Esophagus squamous epithelium (tissue), 5 donors: ENCODE measurements around the gene EIF1B. TPM values are rescaled to one million over a fixed set of nuclear protein-coding genes. Genes with fewer than 3 reads are reported as not detected.

ENCODE experiments used
- DNase-seq: peaks from one replicate; lab custom pipeline; 2025; lab: John Stamatoyannopoulos, UW
- H3K27ac ChIP-seq, 4 donors: fragments of 200-600 bp; sonication (generic); one replicate each; pipeline ENCODE4 v1.5.1; 2016 to 2019; ENCODE audit warnings: mild to moderate bottlenecking in 1 of 4
- H3K27me3 ChIP-seq, 4 donors: fragments of 200-600 bp; sonication (generic); 1 replicate in 3 of 4; 2 replicates in 1 of 4; pipeline versions ENCODE4 v1.5.1 to v1.6.0; 2017 to 2021; ENCODE audit warnings: antibody characterized with exemption in 1 of 4
- H3K36me3 ChIP-seq, 3 donors: fragments of 200-600 bp; sonication (generic); one replicate each; pipeline ENCODE4 v1.5.1; 2016 to 2019
- H3K4me1 ChIP-seq, 3 donors: fragments of 200-600 bp; sonication (generic); one replicate each; pipeline ENCODE4 v1.5.1; 2017 to 2019
- H3K4me3 ChIP-seq, 4 donors: fragments of 200-600 bp; sonication (generic); 1 replicate in 3 of 4; 2 replicates in 1 of 4; pipeline ENCODE4 v1.5.1; 2016 to 2019; ENCODE audit warnings: mild to moderate bottlenecking in 2 of 4, moderate library complexity in 1 of 4
- H3K9me3 ChIP-seq, 3 donors: fragments of 200-600 bp; sonication (generic); one replicate each; pipeline ENCODE4 v1.5.1; 2016 to 2019
- POLR2A ChIP-seq, 4 donors: fragments of 450-650 bp; IDR thresholded peaks; one replicate each; pipeline ENCODE4 v1.6.1; 2017; ENCODE audit warnings: antibody characterized with exemption in 4 of 4, mild to moderate bottlenecking in 4 of 4, moderate library complexity in 3 of 4
- WGBS, 2 donors: methylation state at CpG; one replicate each; pipeline ENCODE4 v1.1.5; 2018; 5-methylcytosine and 5-hydroxymethylcytosine counted together
- intact Hi-C: fragments of 100-400 bp; cut with DNase I; formaldehyde crosslinking; loops from one replicate; pipeline ENCODE4 v1.15.0; 2022
- total RNA-seq, 4 donors: library from RNA; depleted of rRNA; stranded (reverse); fragments of >200 nt; gene quantifications; one replicate each; pipeline ENCODE4 v1.1.0, GENCODE V29; 2016
- TF ChIP-seq, protein P1 (sequence below), 6 experiments: fragments of 450-650 bp in 4 of 6; fragments of 200-600 bp in 2 of 6; sonication (generic) in 2 of 6; IDR thresholded peaks; one replicate each; pipeline ENCODE4 v1.5.1; 2016 to 2019; ENCODE audit warnings: antibody characterized with exemption in 6 of 6, mild to moderate bottlenecking in 4 of 6, moderate library complexity in 4 of 6
- donor health status: DM: yes; HTN: yes; CAD: no.

Gene EIF1B
- total RNA-seq, 4 donors from 2014 or later: 6.7 to 22.1 (median 9.3) TPM

DNA sequence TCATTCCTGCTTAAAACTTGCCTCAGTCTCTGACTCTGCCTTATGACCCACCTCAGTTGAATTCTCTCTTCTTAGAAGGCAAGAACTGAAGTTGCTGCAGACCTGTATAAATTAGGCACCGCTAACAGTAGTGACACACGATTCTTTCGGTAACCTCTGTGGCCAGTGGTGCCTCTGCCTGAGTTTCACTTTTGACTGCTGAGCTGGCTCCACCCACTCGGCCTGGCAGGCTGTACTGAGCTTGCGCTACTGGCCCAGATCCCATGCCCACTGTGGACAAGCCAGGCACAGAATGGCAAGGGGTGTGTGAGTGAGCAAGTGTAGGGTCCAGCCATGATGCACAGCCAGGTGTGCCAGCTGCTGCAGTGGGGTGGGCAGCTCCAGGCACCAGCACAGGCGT, 19.1 kb upstream of the EIF1B start:
- TF ChIP-seq, protein P1, sequence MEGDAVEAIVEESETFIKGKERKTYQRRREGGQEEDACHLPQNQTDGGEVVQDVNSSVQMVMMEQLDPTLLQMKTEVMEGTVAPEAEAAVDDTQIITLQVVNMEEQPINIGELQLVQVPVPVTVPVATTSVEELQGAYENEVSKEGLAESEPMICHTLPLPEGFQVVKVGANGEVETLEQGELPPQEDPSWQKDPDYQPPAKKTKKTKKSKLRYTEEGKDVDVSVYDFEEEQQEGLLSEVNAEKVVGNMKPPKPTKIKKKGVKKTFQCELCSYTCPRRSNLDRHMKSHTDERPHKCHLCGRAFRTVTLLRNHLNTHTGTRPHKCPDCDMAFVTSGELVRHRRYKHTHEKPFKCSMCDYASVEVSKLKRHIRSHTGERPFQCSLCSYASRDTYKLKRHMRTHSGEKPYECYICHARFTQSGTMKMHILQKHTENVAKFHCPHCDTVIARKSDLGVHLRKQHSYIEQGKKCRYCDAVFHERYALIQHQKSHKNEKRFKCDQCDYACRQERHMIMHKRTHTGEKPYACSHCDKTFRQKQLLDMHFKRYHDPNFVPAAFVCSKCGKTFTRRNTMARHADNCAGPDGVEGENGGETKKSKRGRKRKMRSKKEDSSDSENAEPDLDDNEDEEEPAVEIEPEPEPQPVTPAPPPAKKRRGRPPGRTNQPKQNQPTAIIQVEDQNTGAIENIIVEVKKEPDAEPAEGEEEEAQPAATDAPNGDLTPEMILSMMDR (IDR thresholded peaks at IDR 0.05): no peak
- TF ChIP-seq POLR2A (IDR thresholded peaks at IDR 0.05): no peak
- Histone ChIP-seq H3K27me3 (no peaks in the 10 kb centered on the region), H3K36me3 (no peaks in the 10 kb centered on the region), H3K27ac (no peak overlapping the region), H3K4me3 (no peak overlapping the region), H3K9me3 (no peaks in the 10 kb centered on the region), H3K4me1 (no peaks in the 10 kb centered on the region)
- intact Hi-C loops: no loop called here
- WGBS, 2 donors: 87 to 90% methylated on average over 3 to 5 of the region's 6 CpGs
- DNase-seq: no peak

DNA sequence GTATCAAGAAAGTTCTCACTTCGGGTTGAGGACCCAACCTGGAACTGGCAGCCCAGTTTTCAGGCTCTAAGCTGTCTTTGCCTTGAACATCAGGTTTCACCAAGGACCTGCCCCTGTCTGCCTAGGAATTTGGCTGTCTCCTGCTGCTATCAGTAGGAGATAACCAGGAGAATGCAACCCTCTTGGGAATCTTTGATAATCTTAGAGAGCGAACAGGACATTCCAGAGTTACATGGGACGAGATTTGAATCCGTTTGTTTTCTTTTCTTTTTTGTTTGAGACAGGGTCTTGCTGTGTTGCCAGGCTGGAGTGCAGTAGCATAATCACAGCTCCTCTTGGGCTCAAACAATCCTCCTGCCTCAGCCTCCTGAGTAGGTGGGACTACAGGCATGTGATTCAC, 18.0 kb upstream of the EIF1B start:
- DNase-seq: no peak
- Histone ChIP-seq H3K36me3 (no peaks in the 10 kb centered on the region), H3K4me3 (no peak overlapping the region), H3K27me3 (no peaks in the 10 kb centered on the region), H3K4me1 (no peaks in the 10 kb centered on the region), H3K27ac (no peak overlapping the region), H3K9me3 (no peaks in the 10 kb centered on the region)
- intact Hi-C loops: no loop called here
- TF ChIP-seq, protein P1 (IDR thresholded peaks at IDR 0.05): no peak
- no peak for TF ChIP-seq POLR2A (IDR thresholded peaks at IDR 0.05)
- WGBS, 2 donors: 88 to 89% methylated on average over 4 of the region's 4 CpGs

DNA sequence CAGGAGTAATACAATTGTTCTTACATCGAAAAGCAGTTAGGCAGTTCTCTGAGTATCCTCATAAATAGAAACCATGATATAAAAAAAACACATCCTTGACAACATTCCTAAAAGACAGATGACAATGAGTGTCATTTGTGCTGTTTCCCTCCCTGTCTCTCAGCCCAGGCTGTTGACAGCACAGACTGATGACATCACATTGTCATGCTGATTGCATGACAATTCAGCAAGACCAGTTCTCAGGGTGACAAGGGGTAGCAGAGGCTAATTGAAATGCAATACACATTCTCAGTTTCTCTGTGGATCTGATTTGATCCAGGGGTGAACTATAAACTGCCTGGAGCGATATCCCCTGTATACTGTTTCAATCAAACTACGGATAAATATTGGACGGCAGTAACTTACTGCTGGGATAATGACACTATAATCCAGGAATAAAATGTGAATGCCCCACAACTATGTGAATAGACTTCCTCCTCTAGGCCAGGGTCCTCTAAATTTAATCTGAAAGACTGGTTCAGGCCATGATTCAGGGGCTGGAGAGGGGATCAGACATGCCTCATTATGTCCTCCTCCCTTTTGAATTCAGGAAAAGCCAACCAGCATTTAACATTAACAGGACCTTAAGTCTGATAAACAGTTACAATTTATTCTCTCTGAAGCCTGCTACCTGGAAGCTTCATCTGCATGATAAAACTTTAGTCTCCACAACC, 16.7 kb upstream of the EIF1B start:
- Histone ChIP-seq H3K27ac (no peak overlapping the region), H3K4me3 (no peak overlapping the region), H3K36me3 (no peaks in the 10 kb centered on the region), H3K9me3 (no peaks in the 10 kb centered on the region), H3K4me1 (no peaks in the 10 kb centered on the region), H3K27me3 (no peaks in the 10 kb centered on the region)
- DNase-seq: no peak
- intact Hi-C loops: no loop called here
- no peak for TF ChIP-seq POLR2A (IDR thresholded peaks at IDR 0.05)
- TF ChIP-seq, protein P1 (IDR thresholded peaks at IDR 0.05): no peak
- WGBS, 2 donors: 85 to 86% methylated on average over 4 of the region's 4 CpGs

DNA sequence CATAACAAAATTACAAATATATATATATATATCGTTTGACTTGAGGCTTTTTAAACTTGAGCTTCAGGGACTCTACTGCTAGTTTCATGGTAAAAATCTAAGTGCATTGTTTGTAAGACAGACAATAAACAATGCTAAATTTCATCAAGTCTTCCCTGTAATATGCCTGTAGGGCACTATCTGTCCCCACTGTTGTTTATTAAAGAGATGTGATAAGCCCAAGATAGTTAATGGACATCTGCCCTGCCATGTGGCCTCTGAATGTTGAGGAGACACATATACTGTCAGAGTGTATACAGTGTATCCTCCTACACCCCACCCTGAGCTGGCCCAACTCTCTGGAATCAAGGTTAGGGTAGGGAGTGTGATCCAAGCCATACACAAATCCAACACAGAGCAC, 15.1 kb upstream of the EIF1B start:
- Histone ChIP-seq H3K36me3 (no peaks in the 10 kb centered on the region), H3K4me1 (no peaks in the 10 kb centered on the region), H3K4me3 (no peak overlapping the region), H3K27me3 (no peaks in the 10 kb centered on the region), H3K9me3 (no peaks in the 10 kb centered on the region), H3K27ac (no peak overlapping the region)
- no peak for TF ChIP-seq POLR2A (IDR thresholded peaks at IDR 0.05)
- TF ChIP-seq, protein P1 (IDR thresholded peaks at IDR 0.05): no peak
- DNase-seq: no peak
- WGBS, 2 donors: 95 to 100% methylated on average over 1 of the region's 1 CpG
- intact Hi-C loops: no loop called here

DNA sequence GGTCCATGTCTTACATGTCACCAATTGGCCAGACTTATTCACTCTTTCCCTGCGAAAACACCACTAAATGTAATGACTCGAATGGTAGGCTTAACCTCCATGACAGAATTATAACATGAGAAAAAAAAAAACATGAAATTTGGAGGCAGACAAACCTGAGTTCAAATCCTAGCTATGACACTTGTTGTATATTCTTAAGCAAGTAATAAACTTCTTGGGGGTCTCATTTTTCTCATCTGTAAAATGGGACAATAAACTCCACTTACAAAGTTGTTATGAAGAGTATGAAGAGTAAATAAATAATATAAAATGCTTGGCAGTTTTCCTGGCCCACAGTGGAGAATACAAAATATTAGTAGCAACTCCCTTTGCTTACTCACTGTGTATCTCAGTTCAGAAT, 11.4 kb upstream of the EIF1B start:
- 85 to 88% methylated on average over 2 of the region's 2 CpGs for WGBS, 2 donors
- TF ChIP-seq, protein P1 (IDR thresholded peaks at IDR 0.05): no peak
- no peak for TF ChIP-seq POLR2A (IDR thresholded peaks at IDR 0.05)
- no peaks in the 10 kb centered on the region for H3K36me3 ChIP-seq
- H3K27ac ChIP-seq: no peak overlapping the region
- H3K4me3 ChIP-seq: no peak overlapping the region
- no peaks in the 10 kb centered on the region for H3K9me3 ChIP-seq
- peaks cover 0 to 4% (median 3%) of the 10 kb centered on the region in 3 donors for H3K4me1 ChIP-seq
- intact Hi-C loops: no loop called here
- H3K27me3 ChIP-seq: no peaks in the 10 kb centered on the region
- no peak for DNase-seq
